Gastrocnemius medialis (tissue), 4 donors: ENCODE measurements around the gene WASF1.

Experiments used
- CTCF ChIP-seq, 5 experiments: fragments of 450-650 bp in 3 of 5; fragments of 200-600 bp in 2 of 5; sonication (generic) in 2 of 5; IDR thresholded peaks in 4 of 5; conservative IDR thresholded peaks in 1 of 5; 1 replicate in 4 of 5; 2 replicates in 1 of 5; pipeline ENCODE4 v1.5.1; 2016 to 2019; ENCODE audit warnings: antibody characterized with exemption in 5 of 5, mild to moderate bottlenecking in 3 of 5, moderate library complexity in 3 of 5
- POLR2A ChIP-seq, 2 donors: fragments of 450-650 bp; IDR thresholded peaks; one replicate each; pipeline ENCODE4 v1.6.1; 2017; ENCODE audit warnings: antibody characterized with exemption in 2 of 2, mild to moderate bottlenecking in 2 of 2, moderate library complexity in 2 of 2

GRCh38 chr6:110095935-110096334, 83.5 kb downstream of the WASF1 start:
- TF ChIP-seq CTCF (IDR thresholded peaks at IDR 0.05 in 4 of 5, conservative IDR thresholded peaks at IDR 0.05 in 1 of 5): no peak
- no peak for TF ChIP-seq POLR2A (IDR thresholded peaks at IDR 0.05)
